Measurements from ENCODE around the gene OR6K2.
"Not testable (repeated sequence)": the region's sequence is repeated elsewhere in the genome, so short reads cannot be mapped to it uniquely, and the experiment has no call there.

Gene OR6K2

DNA sequence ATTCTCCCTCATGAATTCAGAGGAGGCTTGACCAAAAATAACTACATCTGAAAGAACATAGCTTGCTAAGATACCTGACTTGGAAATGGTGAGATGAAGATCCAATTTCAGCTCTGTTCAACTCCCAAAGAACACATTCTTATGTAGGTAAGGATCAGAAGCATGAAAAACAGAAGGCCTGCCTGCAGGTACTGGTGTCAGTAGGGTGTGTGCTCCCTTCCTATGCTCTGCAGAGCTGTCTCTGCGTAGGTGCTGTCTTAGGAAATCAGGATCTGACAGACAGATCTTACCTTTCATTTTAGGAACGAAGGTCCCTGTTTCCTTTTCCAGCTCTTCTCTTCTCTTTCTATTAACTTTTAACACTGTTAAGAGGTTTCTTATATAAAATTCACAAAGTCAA, 5.6 kb upstream of the OR6K2 start:
- no peak for TF ChIP-seq CTCF (IDR thresholded peaks at IDR 0.05; ENCODE audit: extremely low read depth, insufficient read depth, missing control alignments)

DNA sequence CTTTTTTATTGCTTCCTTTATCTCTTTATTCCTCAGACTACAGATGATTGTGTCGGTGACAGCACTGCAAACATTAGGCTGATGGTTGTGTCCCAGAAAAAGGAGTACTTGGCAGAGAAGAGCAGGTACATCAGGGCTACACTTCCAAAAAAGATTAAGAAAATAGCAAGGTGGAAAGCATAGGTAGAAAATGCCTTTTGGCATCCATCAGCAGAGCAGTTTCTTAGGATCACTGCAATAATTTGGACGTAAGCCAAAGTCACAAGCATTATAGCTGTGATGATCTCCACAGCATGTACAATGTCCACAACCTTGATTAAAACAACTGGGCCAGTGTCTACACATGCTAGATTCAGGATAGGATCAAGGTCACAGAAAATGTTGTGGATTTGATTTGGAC, 5.9 kb downstream of the OR6K2 start:
- no peak for DNase-seq (ENCODE audit: low spot score)
- in situ Hi-C loops (cut with MboI; ENCODE audit: low pct_unique_long_range_greater_than_20kb, low sequenced_read_pairs, unreplicated experiment), result no loop called here
- TF ChIP-seq CTCF (IDR thresholded peaks at IDR 0.05; ENCODE audit: extremely low read depth, insufficient read depth, missing control alignments), result no peak

More for the DNA sequence above, 5.6 kb upstream of the OR6K2 start:
- in situ Hi-C loops (cut with MboI; ENCODE audit: low pct_unique_long_range_greater_than_20kb, low sequenced_read_pairs, unreplicated experiment), result no loop called here
- DNase-seq (ENCODE audit: low spot score), result no peak

DNA sequence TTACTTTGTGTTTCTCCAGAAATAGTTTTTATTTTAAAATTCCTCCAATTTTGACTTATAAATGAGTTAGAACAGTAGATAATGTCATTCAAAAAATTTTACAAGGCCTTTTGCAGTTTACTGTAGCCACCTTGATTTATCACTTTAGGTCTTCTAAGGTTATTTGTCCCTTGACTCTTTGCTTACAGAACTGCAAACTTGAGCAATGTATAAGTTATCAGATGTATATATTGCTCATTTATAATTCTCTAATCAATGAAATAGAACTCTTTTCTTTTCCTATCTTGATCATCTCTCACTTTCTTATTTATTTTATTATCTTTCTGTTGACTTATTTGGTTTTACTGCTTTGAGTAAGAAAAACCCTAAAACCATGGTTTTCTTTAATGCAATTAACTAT, 8.1 kb downstream of the OR6K2 start:
- in situ Hi-C loops (cut with MboI; ENCODE audit: low pct_unique_long_range_greater_than_20kb, low sequenced_read_pairs, unreplicated experiment), result no loop called here
- no peak for TF ChIP-seq CTCF (IDR thresholded peaks at IDR 0.05; ENCODE audit: extremely low read depth, insufficient read depth, missing control alignments)
- DNase-seq (ENCODE audit: low spot score), result no peak

GRCh38 chr1:158691907-158692306, 8.5 kb downstream of the OR6K2 start:
- in situ Hi-C loops (cut with MboI; ENCODE audit: low pct_unique_long_range_greater_than_20kb, low sequenced_read_pairs, unreplicated experiment), result no loop called here
- TF ChIP-seq CTCF (IDR thresholded peaks at IDR 0.05; ENCODE audit: extremely low read depth, insufficient read depth, missing control alignments), result no peak
- no peak for DNase-seq (ENCODE audit: low spot score)

DNA sequence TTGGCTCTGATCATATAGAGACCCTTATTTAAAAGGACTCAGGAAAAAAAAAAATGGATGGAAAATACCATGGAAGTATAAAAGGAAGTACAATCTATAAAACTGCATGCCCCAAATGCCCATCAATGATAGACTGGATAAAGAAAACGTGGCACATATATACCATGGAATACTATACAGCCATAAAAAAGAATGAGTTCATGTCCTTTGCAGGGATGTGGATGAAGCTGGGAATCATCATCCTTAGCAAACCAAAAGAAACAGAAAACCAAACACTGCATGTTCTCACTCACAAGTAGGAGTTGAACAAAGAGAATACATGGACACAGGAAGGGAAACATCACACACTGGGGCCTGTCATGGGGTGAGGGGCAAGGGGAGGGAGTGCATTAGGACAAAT, 9.3 kb downstream of the OR6K2 start:
- DNase-seq (ENCODE audit: low spot score); in situ Hi-C loops (cut with MboI; ENCODE audit: low pct_unique_long_range_greater_than_20kb, low sequenced_read_pairs, unreplicated experiment): not testable (repeated sequence)

- no peak for DNase-seq (ENCODE audit: low spot score)
- TF ChIP-seq CTCF (IDR thresholded peaks at IDR 0.05; ENCODE audit: extremely low read depth, insufficient read depth, missing control alignments), result no peak
- in situ Hi-C loops (cut with MboI; ENCODE audit: low pct_unique_long_range_greater_than_20kb, low sequenced_read_pairs, unreplicated experiment), result no loop called here
These were observed 10.6 kb downstream of the OR6K2 start for GRCh38 chr1:158689875-158690274.

DNA sequence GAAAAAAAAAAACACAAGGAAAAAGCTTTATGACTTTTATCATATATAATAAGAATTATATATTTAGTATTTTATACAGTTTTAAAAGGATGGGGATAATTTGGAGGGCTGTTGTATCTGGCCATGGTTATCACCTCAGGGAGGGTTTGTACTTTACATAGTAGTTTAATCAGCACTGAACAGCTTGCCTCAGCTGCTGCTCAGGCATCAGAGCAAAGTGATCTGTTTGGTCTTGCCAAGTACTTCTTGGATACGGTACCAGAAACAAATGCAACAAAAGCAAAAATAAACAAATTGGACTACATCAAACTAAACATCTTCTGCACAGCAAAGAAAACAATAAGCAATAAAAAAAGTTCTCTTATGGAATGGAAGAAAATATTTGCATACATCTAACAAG, 11.3 kb downstream of the OR6K2 start:
- no peak for DNase-seq (ENCODE audit: low spot score)
- no peak for TF ChIP-seq CTCF (IDR thresholded peaks at IDR 0.05; ENCODE audit: extremely low read depth, insufficient read depth, missing control alignments)
- in situ Hi-C loops (cut with MboI; ENCODE audit: low pct_unique_long_range_greater_than_20kb, low sequenced_read_pairs, unreplicated experiment), result no loop called here

DNA sequence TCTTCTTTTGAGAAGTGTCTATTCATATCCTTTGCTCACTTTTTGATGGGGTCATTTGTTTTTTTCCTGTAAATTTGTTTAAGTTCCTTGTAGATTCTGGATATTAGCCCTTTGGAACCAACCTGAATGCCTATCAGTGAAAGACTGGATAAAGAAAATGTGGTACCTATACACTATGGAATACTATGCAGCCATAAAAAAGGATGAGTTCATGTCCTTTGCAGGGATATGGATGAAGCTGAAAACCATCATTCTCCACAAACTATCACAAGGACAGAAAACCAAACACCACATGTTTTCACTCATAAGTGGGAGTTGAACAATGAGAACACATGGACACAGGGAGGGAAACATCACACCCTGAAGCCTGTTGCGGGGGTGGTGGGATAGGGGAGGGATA, 12.1 kb downstream of the OR6K2 start:
- in situ Hi-C loops (cut with MboI; ENCODE audit: low pct_unique_long_range_greater_than_20kb, low sequenced_read_pairs, unreplicated experiment); DNase-seq (ENCODE audit: low spot score): not testable (repeated sequence)
